ENCODE measurements around the gene C13orf46.

GRCh38 chr13:113924184-113924901 is 49.5 kb downstream of the C13orf46 start:
- TF ChIP-seq CTCF (IDR thresholded peaks at IDR 0.05; ENCODE audit: low read depth, low read length, missing input control) (no peak), EGR1 (IDR thresholded peaks at IDR 0.05; ENCODE audit: low read depth in 2 of 2) (no peak), JUND (IDR thresholded peaks at IDR 0.05) (no peak), SP1 (IDR thresholded peaks at IDR 0.05) (no peak), GABPA (IDR thresholded peaks at IDR 0.05 in 1 of 2, conservative IDR thresholded peaks at IDR 0.05 in 1 of 2) (no peak)
- TF ChIP-seq, protein P1, sequence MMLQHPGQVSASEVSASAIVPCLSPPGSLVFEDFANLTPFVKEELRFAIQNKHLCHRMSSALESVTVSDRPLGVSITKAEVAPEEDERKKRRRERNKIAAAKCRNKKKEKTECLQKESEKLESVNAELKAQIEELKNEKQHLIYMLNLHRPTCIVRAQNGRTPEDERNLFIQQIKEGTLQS (IDR thresholded peaks at IDR 0.05) = no peak
